K562 (cell line): Measurements from ENCODE around the gene BCL2L12. TPM values are rescaled to one million over a fixed set of nuclear protein-coding genes. Genes with fewer than 3 reads are reported as not detected.

Experiments used
- BCL6 ChIP-seq: fragments of 250-450 bp; sonication (Bioruptor Pico); IDR thresholded peaks from 2 replicates; pipeline ENCODE4 v1.4.0; 2020
- CCNT2 ChIP-seq: IDR thresholded peaks from 2 replicates; pipeline ENCODE4 v1.6.1; 2011; ENCODE audit warnings: borderline replicate concordance, low read depth, mild to moderate bottlenecking, moderate library complexity, mixed read lengths, low read length; ENCODE audit not compliant: insufficient read length; ENCODE audit errors: extremely low read depth
- DPF2 ChIP-seq: fragments of 450-650 bp; IDR thresholded peaks from 2 replicates; pipeline ENCODE4 v1.6.1; 2016
- ERF ChIP-seq: fragments of 450-650 bp; formaldehyde crosslinking; IDR thresholded peaks from 2 replicates; pipeline ENCODE4 v1.4.0; 2020; ENCODE audit warnings: mild to moderate bottlenecking, mixed read lengths
- GATAD2B ChIP-seq: fragments of 450-650 bp; IDR thresholded peaks from 2 replicates; pipeline ENCODE4 v1.6.1; 2017; ENCODE audit warnings: mild to moderate bottlenecking, borderline replicate concordance
- HNRNPLL ChIP-seq: fragments of 200-400 bp; formaldehyde crosslinking; IDR thresholded peaks from 2 replicates; pipeline ENCODE4 v1.6.1; 2017; ENCODE audit warnings: low read length, low read depth, mild to moderate bottlenecking; ENCODE audit not compliant: poor library complexity, severe bottlenecking
- KDM1A ChIP-seq, 2 experiments: fragments of 450-650 bp; IDR thresholded peaks; 2 replicates each; pipeline ENCODE4 v1.6.1; 2016; ENCODE audit warnings: mild to moderate bottlenecking in 2 of 2
- MCM7 ChIP-seq, 2 experiments: fragments of 450-650 bp; IDR thresholded peaks; 2 replicates each; pipeline ENCODE4 v1.6.1; 2016 to 2018
- MTF1 ChIP-seq: fragments of 250-450 bp; sonication (Bioruptor Pico); IDR thresholded peaks from 2 replicates; pipeline ENCODE4 v1.9.0; 2021; ENCODE audit warnings: moderate library complexity, mild to moderate bottlenecking, inconsistent platforms, borderline replicate concordance
- NCOR1 ChIP-seq: fragments of 450-650 bp; IDR thresholded peaks from 2 replicates; pipeline ENCODE4 v1.6.1; 2016; ENCODE audit warnings: mild to moderate bottlenecking, moderate library complexity
- OTX1 ChIP-seq: fragments of 450-650 bp; formaldehyde crosslinking; IDR thresholded peaks from 2 replicates; pipeline ENCODE4 v1.4.0; 2022; ENCODE audit warnings: mild to moderate bottlenecking
- PBX2 ChIP-seq, 2 experiments: IDR thresholded peaks in 1 of 2; conservative IDR thresholded peaks in 1 of 2; 2 replicates each; pipeline ENCODE4 v1.6.1; 2016; ENCODE audit warnings: low read depth in 2 of 2, mild to moderate bottlenecking in 1 of 2, missing compliant biosample characterization in 1 of 2, missing genetic modification characterization in 1 of 2, moderate library complexity in 1 of 2
- PURB ChIP-seq: sonication (generic); formaldehyde crosslinking; IDR thresholded peaks from 2 replicates; pipeline ENCODE4 v1.9.0; 2021; ENCODE audit warnings: low read depth, mild to moderate bottlenecking, missing genetic modification reagents
- RB1 ChIP-seq: fragments of 450-650 bp; IDR thresholded peaks from 2 replicates; pipeline ENCODE4 v1.6.1; 2017; ENCODE audit warnings: low read depth, mild to moderate bottlenecking
- RFX1 ChIP-seq: fragments of 450-650 bp; IDR thresholded peaks from 2 replicates; pipeline ENCODE4 v1.6.1; 2016; ENCODE audit warnings: mild to moderate bottlenecking, moderate library complexity
- ZBTB17 ChIP-seq: fragments of 450-650 bp; formaldehyde crosslinking; IDR thresholded peaks from 2 replicates; pipeline ENCODE4 v1.4.0; 2020; ENCODE audit warnings: mild to moderate bottlenecking
- ZNF165 ChIP-seq: fragments of 250-450 bp; sonication (Bioruptor Pico); IDR thresholded peaks from 2 replicates; pipeline ENCODE4 v1.4.0; 2020; ENCODE audit warnings: borderline replicate concordance
- ZNF778 ChIP-seq: fragments of 450-650 bp; formaldehyde crosslinking; IDR thresholded peaks from 2 replicates; pipeline ENCODE4 v1.4.0; 2020; ENCODE audit warnings: mild to moderate bottlenecking, moderate library complexity
- ZNF785 ChIP-seq: fragments of 250-450 bp; sonication (Bioruptor Pico); IDR thresholded peaks from 2 replicates; pipeline ENCODE4 v1.4.0; 2020; ENCODE audit warnings: mild to moderate bottlenecking
- polyA plus RNA-seq, 8 experiments: library from polyadenylated mRNA; depleted of rRNA in 4 of 8; stranded (reverse) in 5 of 8; unstranded in 3 of 8; fragments of >200 nt; fragmentation: Nextera tagmentation in 2 of 8; fragmentation: Illumina TruSeq in 1 of 8; extraction: Ambion mirVana in 2 of 8; extraction: Trizol in 1 of 8; gene quantifications; 2 replicates each; pipeline versions ENCODE4 v1.2.1 to v1.2.3, GENCODE V29; 2011 to 2014; ENCODE audit warnings: inconsistent platforms in 1 of 8, missing spikeins in 1 of 8
- total RNA-seq, 7 experiments: library from RNA; depleted of rRNA in 6 of 7; stranded (reverse); fragments of >200 nt in 6 of 7; fragmentation: Illumina TruSeq in 2 of 7; extraction: Trizol in 2 of 7; gene quantifications; 2 replicates each; pipeline versions ENCODE4 v1.2.1 to v1.2.3, GENCODE V29; 2011 to 2021; ENCODE audit warnings: low replicate concordance in 1 of 7
- TF ChIP-seq, protein P1 (sequence below): fragments of 250-450 bp; sonication (Bioruptor Pico); IDR thresholded peaks from 2 replicates; pipeline ENCODE4 v1.5.1; 2021; ENCODE audit warnings: mild to moderate bottlenecking
- TF ChIP-seq, protein P2 (sequence below): sonication (generic); formaldehyde crosslinking; IDR thresholded peaks from 2 replicates; pipeline ENCODE4 v1.8.1; 2022; ENCODE audit warnings: missing genetic modification reagents
- TF ChIP-seq, protein P3 (sequence below): fragments of 250-450 bp; sonication (Bioruptor Pico); IDR thresholded peaks from 2 replicates; pipeline ENCODE4 v1.5.0; 2020; ENCODE audit warnings: mild to moderate bottlenecking

BCL2L12 gene
- total and polyA plus RNA-seq, 9 of the 15 experiments (the other 6 are each of a cell fraction or from before 2014, with no cell fraction given) = 7.4 to 263 (median 81.2) TPM

GRCh38 chr19:49672131-49672919 lies 6.6 kb downstream of the BCL2L12 start (continued):
- TF ChIP-seq PURB (CRISPR knock-in tag) (no peak), ZNF778 (no peak), ZNF165 (CRISPR knock-in tag) (no peak), PBX2 (CRISPR knock-in tag; IDR thresholded peaks at IDR 0.05; ENCODE audit: low read depth) (peak; percentile 61), PBX2 (tag; conservative IDR thresholded peaks at IDR 0.05; ENCODE audit: low read depth) (peak; percentile 80), ERF (CRISPR knock-in tag) (peak; percentile 28; the same call in 1 of the 2 replicates), OTX1 (CRISPR knock-in tag) (no peak), NCOR1 (no peak), KDM1A (IDR thresholded peaks at IDR 0.05) (peak in 1 of 2 experiments; percentile 46; a peak in 1 of 4 replicates), RB1 (peak; percentile 65), MCM7 (IDR thresholded peaks at IDR 0.05) (no peak), ZNF785 (CRISPR knock-in tag) (no peak), HNRNPLL (no peak), RFX1 (no peak), CCNT2 (no peak), MTF1 (CRISPR knock-in tag) (no peak), DPF2 (no peak; the same call in 1 of the 2 replicates), BCL6 (no peak), GATAD2B (no peak), ZBTB17 (no peak)
- TF ChIP-seq, protein P1, sequence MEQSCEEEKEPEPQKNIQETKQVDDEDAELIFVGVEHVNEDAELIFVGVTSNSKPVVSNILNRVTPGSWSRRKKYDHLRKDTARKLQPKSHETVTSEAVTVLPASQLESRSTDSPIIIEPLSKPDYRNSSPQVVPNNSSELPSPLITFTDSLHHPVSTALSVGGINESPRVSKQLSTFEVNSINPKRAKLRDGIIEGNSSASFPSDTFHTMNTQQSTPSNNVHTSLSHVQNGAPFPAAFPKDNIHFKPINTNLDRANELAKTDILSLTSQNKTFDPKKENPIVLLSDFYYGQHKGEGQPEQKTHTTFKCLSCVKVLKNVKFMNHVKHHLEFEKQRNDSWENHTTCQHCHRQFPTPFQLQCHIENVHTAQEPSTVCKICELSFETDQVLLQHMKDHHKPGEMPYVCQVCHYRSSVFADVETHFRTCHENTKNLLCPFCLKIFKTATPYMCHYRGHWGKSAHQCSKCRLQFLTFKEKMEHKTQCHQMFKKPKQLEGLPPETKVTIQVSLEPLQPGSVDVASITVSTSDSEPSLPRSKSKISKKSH (CRISPR knock-in tag) = no peak
- TF ChIP-seq, protein P2, sequence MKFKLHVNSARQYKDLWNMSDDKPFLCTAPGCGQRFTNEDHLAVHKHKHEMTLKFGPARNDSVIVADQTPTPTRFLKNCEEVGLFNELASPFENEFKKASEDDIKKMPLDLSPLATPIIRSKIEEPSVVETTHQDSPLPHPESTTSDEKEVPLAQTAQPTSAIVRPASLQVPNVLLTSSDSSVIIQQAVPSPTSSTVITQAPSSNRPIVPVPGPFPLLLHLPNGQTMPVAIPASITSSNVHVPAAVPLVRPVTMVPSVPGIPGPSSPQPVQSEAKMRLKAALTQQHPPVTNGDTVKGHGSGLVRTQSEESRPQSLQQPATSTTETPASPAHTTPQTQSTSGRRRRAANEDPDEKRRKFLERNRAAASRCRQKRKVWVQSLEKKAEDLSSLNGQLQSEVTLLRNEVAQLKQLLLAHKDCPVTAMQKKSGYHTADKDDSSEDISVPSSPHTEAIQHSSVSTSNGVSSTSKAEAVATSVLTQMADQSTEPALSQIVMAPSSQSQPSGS = no peak
- TF ChIP-seq, protein P3, sequence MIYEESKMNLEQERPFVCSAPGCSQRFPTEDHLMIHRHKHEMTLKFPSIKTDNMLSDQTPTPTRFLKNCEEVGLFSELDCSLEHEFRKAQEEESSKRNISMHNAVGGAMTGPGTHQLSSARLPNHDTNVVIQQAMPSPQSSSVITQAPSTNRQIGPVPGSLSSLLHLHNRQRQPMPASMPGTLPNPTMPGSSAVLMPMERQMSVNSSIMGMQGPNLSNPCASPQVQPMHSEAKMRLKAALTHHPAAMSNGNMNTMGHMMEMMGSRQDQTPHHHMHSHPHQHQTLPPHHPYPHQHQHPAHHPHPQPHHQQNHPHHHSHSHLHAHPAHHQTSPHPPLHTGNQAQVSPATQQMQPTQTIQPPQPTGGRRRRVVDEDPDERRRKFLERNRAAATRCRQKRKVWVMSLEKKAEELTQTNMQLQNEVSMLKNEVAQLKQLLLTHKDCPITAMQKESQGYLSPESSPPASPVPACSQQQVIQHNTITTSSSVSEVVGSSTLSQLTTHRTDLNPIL (CRISPR knock-in tag) = no peak
